AG04449 (cell line): ENCODE results near the gene GRK3.
"Not testable (repeated sequence)": the region's sequence is repeated elsewhere in the genome, so short reads cannot be mapped to it uniquely, and the experiment has no call there.

Source experiments
- CTCF ChIA-PET: fragments of 350-600 bp; formaldehyde crosslinking; extraction: SDS; loops from one replicate; lab custom pipeline; 2021; ENCODE audit warnings: antibody characterized with exemption; lab: Yijun Ruan, JAX
- POLR2A ChIA-PET: fragments of 400-600, 350-600 bp; formaldehyde crosslinking; extraction: SDS; loops from one replicate; lab custom pipeline; 2020; ENCODE audit warnings: antibody characterized with exemption, inconsistent platforms; lab: Yijun Ruan, JAX
- DNase-seq: peaks from one replicate; pipeline ENCODE4 v3.0.0-alpha.2; 2010; ENCODE audit warnings: low read depth, low spot score
- H3K4me3 ChIP-seq: 2 replicates; pipeline ENCODE4 v1.5.1; 2011; ENCODE audit warnings: low read depth, mild to moderate bottlenecking, control low read depth, low read length
- TF ChIP-seq, protein P1 (sequence below): IDR thresholded peaks from one replicate; pipeline ENCODE4 v1.5.1; 2011; ENCODE audit warnings: mild to moderate bottlenecking, moderate library complexity, low read length, control low read depth, inconsistent platforms; ENCODE audit not compliant: insufficient read depth; ENCODE audit errors: missing control alignments

Gene GRK3

GRCh38 chr22:25562966-25563760 lies 1.3 kb upstream of the GRK3 start:
- H3K4me3 ChIP-seq, DNase-seq, POLR2A ChIA-PET: not testable (repeated sequence)
- CTCF ChIA-PET, result interaction anchor here (1.1 kb wide), 1 partner anchor 9 kb away, joined by 3 read pairs; no protein-coding TSS in a partner anchor

- TF ChIP-seq, protein P1, sequence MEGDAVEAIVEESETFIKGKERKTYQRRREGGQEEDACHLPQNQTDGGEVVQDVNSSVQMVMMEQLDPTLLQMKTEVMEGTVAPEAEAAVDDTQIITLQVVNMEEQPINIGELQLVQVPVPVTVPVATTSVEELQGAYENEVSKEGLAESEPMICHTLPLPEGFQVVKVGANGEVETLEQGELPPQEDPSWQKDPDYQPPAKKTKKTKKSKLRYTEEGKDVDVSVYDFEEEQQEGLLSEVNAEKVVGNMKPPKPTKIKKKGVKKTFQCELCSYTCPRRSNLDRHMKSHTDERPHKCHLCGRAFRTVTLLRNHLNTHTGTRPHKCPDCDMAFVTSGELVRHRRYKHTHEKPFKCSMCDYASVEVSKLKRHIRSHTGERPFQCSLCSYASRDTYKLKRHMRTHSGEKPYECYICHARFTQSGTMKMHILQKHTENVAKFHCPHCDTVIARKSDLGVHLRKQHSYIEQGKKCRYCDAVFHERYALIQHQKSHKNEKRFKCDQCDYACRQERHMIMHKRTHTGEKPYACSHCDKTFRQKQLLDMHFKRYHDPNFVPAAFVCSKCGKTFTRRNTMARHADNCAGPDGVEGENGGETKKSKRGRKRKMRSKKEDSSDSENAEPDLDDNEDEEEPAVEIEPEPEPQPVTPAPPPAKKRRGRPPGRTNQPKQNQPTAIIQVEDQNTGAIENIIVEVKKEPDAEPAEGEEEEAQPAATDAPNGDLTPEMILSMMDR, result no peak
- DNase-seq, result no peak
- POLR2A ChIA-PET, result no interaction called here
- CTCF ChIA-PET, result interaction anchor here (1.1 kb wide), 1 partner anchor 10 kb away, joined by 3 read pairs; no protein-coding TSS in a partner anchor
- peak overlapping the region; percentile 60 for H3K4me3 ChIP-seq
These were observed 635 bp upstream of the GRK3 start for GRCh38 chr22:25563761-25564319.

GRCh38 chr22:25564979-25565677 lies 653 bp downstream of the GRK3 start:
- H3K4me3 ChIP-seq, result peak overlapping the region; percentile 55
- no peak for DNase-seq
- ChIA-PET CTCF (no interaction called here), POLR2A (no interaction called here)
- TF ChIP-seq, protein P1, result no peak

- CTCF ChIA-PET, result no interaction called here
- DNase-seq, result no peak
- POLR2A ChIA-PET, result no interaction called here
- TF ChIP-seq, protein P1, result no peak
- no peak overlapping the region for H3K4me3 ChIP-seq
These were observed 1.9 kb downstream of the GRK3 start for GRCh38 chr22:25566186-25566897.

GRCh38 chr22:25566898-25567235 lies 2.4 kb downstream of the GRK3 start:
- ChIA-PET CTCF (no interaction called here), POLR2A (no interaction called here)

DNA sequence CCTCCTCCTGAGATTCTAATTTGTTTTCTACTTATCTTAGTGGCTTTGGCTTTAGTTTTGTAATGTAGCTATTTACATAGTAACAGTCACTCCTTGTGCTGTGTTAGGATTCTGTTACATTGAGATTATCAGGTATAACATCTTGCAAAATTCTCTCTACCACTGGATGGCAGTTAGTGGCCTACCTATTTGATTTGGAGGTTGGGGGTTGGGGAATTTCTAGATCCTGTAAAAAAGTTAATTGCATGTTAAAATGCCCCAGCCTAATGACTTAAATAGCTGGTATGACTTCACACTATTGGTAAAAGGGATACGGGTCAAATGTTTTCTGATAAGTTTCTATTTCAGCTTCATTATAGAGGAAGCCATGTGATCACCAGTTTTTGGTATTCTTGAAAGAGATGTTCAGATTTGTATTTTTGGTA lies 2.8 kb downstream of the GRK3 start:
- ChIA-PET CTCF (no interaction called here), POLR2A (no interaction called here)
- DNase-seq, result no peak
- H3K4me3 ChIP-seq, result no peak overlapping the region
- TF ChIP-seq, protein P1, result no peak

More at GRCh38 chr22:25566898-25567235, 2.4 kb downstream of the GRK3 start:
- no peak for DNase-seq
- no peak overlapping the region for H3K4me3 ChIP-seq
- TF ChIP-seq, protein P1, result no peak

GRCh38 chr22:25568066-25568465 lies 3.6 kb downstream of the GRK3 start:
- H3K4me3 ChIP-seq, CTCF ChIA-PET, POLR2A ChIA-PET, DNase-seq: not testable (repeated sequence)
